Suprapubic skin (tissue), 4 donors: ENCODE measurements around the gene ASS1.

ENCODE experiments used
- POLR2A ChIP-seq, 2 donors: fragments of 450-650 bp; IDR thresholded peaks; one replicate each; pipeline ENCODE4 v1.6.1; 2017; ENCODE audit warnings: antibody characterized with exemption in 2 of 2, mild to moderate bottlenecking in 2 of 2, moderate library complexity in 2 of 2
- POLR2AphosphoS5 ChIP-seq, 3 donors: sonication (generic); formaldehyde crosslinking; IDR thresholded peaks; one replicate each; pipeline ENCODE4 v1.6.1; 2017; ENCODE audit warnings: antibody characterized with exemption in 3 of 3
- TF ChIP-seq, protein P1 (sequence below), 2 donors: fragments of 200-600 bp in 1 of 2; fragments of 450-650 bp in 1 of 2; sonication (generic) in 1 of 2; IDR thresholded peaks; one replicate each; pipeline ENCODE4 v1.5.1; 2016 to 2019; ENCODE audit warnings: antibody characterized with exemption in 2 of 2, mild to moderate bottlenecking in 1 of 2, moderate library complexity in 1 of 2

DNA sequence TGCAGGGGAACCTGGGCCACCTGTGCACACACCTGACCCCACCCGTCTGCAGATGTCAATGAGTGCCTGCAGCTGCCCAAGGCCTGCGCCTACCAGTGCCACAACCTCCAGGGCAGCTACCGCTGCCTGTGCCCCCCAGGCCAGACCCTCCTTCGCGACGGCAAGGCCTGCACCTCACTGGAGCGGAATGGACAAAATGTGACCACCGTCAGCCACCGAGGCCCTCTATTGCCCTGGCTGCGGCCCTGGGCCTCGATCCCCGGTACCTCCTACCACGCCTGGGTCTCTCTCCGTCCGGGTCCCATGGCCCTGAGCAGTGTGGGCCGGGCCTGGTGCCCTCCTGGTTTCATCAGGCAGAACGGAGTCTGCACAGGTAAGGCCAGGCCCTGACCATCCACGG, 14.5 kb upstream of the ASS1 start:
- TF ChIP-seq, protein P1, sequence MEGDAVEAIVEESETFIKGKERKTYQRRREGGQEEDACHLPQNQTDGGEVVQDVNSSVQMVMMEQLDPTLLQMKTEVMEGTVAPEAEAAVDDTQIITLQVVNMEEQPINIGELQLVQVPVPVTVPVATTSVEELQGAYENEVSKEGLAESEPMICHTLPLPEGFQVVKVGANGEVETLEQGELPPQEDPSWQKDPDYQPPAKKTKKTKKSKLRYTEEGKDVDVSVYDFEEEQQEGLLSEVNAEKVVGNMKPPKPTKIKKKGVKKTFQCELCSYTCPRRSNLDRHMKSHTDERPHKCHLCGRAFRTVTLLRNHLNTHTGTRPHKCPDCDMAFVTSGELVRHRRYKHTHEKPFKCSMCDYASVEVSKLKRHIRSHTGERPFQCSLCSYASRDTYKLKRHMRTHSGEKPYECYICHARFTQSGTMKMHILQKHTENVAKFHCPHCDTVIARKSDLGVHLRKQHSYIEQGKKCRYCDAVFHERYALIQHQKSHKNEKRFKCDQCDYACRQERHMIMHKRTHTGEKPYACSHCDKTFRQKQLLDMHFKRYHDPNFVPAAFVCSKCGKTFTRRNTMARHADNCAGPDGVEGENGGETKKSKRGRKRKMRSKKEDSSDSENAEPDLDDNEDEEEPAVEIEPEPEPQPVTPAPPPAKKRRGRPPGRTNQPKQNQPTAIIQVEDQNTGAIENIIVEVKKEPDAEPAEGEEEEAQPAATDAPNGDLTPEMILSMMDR (IDR thresholded peaks at IDR 0.05) = no peak
- TF ChIP-seq POLR2AphosphoS5 (IDR thresholded peaks at IDR 0.05) = no peak
- no peak for TF ChIP-seq POLR2A (IDR thresholded peaks at IDR 0.05)
